HTR-8/SVneo (cell line): ENCODE results near the gene ITGA11.
"Not testable (repeated sequence)": the region's sequence is repeated elsewhere in the genome, so short reads cannot be mapped to it uniquely, and the experiment has no call there.

ENCODE experiments used
- DNase-seq: peaks from one replicate; pipeline ENCODE4 v3.0.0; 2011; ENCODE audit warnings: low spot score, mixed read lengths; ENCODE audit not compliant: insufficient read length
- FAIRE-seq: peaks from 2 replicates; lab custom pipeline; 2011; peaks lifted over from hg19 to GRCh38; lab: Jason Lieb, UNC

The ITGA11 gene

DNA sequence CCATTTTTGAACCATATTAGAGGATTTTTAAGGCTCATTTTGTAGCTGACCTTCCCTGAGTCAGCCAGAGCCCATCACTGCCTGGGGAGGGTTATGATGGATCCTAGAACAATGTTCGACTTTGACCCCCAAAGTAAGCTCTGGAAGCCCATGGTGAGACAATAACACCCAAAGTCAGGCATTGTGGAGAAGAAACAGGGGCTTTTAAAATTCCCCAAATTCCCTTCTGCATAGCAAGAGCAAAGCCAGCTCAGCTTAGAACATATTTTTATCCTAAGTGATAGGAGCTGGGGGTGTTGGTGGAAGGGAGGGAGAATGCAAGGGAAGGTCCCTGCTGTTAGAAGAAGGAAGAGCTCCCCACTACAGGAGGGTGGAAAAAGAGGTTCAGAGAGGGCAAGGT lies 4.0 kb downstream of the ITGA11 start:
- no peak for FAIRE-seq
- no peak for DNase-seq

DNA sequence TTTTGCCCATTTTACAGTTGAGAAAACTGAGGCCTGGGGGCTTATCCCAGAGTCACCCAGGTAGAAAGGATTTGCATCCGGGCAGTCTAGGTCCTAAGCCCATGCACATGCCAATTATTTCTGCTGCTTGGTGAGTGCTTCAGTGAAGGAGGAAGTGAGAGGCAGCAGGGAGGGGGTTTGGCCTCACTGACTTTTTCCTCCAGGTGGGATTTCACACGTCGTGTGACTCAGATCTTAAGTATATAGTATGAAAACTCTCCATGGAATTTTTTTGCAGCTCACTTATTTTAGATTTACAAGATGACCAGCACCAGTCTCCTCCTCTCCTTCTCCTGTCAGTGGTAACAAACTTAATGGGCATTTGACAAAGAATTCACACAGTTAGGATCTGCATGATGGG lies 4.6 kb downstream of the ITGA11 start:
- DNase-seq (no peak), FAIRE-seq (no peak)

DNA sequence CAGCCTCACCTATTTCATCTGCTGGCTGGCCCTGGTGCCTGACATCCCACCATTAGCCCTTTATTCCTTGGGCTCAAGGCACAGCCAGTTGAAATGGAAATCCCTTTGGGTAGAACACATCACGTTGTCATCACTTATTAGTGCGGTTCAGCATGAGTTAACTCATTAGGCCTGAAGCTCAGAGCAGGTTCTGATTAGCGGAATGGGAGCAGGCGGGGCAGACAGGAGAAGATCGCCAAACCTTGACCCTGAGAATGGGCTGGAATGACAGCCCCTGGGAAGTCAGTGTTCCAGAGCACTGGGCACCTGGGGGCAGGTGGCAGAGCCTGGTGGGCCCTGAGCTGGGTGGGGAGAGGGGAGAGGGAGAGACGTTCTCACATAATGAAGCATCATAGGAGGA lies 5.8 kb downstream of the ITGA11 start:
- FAIRE-seq (no peak), DNase-seq (no peak)

DNA sequence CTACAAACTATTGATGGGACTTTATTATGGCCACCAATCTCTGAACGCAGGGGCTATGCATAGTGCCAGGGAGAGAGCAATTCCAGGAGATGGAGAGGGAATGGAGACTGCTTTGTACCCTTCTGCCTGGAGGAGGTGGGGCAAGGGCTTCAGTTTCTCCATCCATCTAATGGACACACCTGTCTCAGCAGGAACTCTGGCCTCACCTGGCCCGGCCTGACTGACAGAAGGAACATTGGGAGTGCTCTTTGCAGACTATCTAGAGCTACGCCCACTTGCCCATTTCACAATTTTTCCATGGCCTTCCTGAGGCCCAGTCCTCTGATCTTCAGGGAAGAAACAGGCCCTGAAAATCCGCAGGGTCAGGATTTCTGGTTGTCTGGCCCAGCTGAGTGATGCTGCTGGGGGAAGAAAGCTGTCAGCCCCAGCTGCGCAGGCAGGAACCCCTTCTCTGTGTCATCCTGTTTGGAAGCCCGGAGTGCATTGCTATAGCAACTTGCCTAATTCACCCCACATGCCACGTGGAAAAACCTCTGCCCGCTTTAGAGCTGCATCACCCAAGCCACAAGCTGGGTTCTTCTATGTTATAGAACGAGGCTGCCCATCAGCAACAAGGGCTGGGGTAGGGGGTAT lies 6.4 kb downstream of the ITGA11 start:
- DNase-seq = no peak
- no peak for FAIRE-seq

DNA sequence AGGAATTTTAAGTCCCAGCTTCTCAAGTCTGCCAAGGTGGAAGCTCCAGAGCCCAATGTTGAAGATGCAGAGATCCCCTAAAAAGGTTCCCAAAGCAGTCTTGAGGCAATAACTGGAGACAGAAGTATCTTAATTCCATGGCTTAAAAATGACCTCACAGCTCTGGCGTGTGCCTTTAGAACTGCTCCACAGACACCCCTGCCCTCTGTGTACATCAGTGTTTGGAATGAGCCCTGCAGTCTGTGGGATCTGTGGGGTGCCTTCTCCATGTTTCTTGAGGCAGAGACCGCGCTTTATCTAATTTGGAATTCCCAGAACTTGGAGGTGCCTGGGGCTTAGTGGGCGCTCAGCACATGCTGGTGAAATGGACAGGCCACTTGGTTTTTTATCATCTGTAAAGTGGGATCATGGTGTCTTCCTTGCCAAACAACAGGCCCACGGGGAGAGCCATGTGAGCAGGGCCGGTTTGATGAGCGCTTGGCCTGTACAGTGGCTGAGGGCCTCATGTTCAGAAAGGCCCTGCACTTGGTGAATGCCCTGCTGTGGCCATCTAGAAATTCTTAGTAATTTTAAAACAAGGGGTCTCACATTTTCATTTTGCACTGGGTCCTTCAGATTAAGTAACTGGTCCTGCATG lies 7.1 kb downstream of the ITGA11 start:
- no peak for FAIRE-seq

DNA sequence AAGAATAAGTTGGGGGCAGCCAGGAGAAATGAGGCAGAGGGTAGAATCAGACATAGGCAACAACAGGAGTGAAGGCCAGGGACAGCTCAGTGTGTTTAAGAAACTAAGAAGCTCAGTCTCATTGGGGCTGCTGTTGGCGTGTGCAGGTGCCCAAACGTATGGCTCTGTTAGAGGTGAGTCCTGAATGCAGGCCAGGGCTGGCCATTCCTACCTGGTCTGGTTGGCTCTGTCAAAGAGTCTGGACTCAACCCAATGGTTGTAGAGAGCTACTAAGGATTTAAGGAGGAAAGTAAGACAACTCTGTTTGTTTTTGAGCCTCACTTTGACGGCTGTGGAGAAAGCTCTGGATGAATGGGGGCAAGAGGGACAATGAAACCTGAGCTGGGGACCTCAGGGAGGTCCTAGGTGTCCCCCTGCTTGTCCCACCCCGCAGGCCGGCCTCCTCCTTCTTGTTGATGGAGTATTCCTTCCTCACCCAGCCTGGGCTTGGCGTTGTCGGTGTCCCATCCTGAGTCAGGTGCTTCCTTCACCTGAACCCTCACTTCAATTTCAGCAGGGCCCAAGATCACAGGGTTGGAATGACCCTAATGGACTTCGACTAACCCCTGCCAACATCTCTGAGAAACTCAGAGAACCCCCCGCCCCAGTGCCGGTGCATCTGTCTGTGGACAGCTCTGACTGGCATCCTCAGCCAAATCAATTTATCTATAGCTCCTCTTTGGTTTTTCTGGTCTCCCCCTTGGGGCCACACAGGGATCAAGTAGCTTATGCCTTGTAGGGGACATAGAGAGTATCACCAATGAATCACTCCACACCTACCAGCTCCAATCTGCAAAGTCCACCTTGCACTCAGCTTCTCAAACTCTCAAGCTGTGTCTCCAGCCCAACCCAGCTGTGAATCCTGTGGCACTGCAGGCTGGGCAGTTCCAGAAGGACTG lies 8.3 kb downstream of the ITGA11 start:
- FAIRE-seq (peak; percentile 36), DNase-seq (no peak)

More for the DNA sequence above, 7.1 kb downstream of the ITGA11 start:
- no peak for DNase-seq

DNA sequence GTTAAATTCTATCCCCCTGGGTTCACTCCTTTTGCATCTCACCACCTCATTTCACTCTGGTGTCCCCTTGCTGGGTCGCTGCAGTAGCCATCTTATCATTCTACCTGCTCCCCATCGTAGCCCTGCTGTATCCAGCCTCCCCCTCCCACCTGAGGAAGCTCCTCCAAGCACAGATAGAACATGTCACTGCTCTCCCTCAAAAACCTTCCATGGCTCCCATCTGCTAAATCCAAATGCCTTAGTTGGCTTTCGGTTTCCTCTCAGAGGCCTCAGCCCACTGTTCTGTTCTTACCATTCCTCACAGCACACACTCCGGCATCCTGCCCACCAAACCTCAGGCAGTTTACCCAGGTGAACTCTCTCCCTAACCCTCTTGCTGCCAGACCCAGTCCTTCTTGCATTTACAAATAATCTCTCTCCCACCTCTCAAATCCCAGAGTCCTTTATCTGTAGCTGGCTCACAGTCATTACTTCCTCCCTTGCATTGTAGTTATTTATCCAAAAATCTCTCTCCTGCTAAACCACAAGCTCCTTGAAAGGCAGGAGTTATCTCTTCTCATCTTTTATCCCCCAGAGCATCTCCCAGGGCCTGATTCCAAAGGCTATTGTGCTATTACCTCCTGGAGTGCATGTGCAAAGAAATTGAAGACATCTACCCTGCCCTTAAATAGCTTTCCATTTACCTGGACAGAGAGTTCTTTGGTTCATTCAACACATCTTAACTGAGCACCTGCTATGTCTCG lies 9.4 kb downstream of the ITGA11 start:
- not testable (repeated sequence) for FAIRE-seq, DNase-seq

DNA sequence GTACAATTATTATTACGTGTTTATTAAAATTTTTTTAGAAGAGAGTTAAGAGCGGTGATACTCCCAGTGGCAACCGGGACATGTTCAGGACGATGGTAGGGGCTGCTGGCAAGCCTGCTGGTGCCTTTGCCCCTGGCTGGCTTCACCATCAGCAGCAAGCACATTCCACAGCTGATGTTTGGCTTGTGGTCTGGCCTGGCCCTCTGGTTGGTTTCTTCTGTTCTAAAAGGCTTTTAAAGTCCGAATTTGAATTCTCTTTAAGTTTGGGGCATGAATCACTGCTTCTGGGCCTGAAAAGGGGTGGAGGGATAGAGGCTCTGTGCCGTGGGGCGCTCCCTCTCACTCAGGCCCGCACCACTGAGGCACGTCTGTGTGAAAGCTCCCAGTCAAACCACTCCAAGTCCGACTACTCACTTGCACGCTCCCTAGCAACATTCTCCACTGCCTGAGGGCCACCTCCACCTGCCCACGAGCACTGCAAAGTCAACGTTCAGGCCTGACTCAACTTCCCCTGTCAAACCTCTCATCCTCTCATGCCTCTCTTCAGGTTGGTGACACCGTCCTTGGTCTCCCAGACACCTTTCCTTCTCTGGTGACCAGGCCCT lies 10.1 kb downstream of the ITGA11 start:
- peak; percentile 51 for FAIRE-seq

DNA sequence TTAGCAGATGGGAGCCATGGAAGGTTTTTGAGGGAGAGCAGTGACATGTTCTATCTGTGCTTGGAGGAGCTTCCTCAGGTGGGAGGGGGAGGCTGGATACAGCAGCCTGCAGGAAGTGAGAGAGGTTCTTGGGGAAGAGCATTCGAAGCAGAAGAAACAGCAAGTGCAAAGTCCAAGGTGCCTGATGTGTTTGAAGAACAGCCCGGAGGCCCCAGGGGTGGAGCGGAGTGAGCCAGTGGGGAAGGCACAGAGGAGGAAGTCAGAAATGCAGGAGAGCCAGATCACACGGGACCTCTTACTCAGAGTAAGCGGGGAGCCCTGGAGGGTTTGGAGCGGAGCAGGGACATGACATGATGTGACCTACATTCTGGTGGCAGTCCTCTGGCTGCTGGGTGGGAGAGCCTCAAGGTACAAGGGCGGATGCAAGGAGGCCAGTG lies 10.8 kb downstream of the ITGA11 start:
- DNase-seq (no peak), FAIRE-seq (peak; percentile 67)

More for the DNA sequence above, 10.1 kb downstream of the ITGA11 start:
- no peak for DNase-seq

DNA sequence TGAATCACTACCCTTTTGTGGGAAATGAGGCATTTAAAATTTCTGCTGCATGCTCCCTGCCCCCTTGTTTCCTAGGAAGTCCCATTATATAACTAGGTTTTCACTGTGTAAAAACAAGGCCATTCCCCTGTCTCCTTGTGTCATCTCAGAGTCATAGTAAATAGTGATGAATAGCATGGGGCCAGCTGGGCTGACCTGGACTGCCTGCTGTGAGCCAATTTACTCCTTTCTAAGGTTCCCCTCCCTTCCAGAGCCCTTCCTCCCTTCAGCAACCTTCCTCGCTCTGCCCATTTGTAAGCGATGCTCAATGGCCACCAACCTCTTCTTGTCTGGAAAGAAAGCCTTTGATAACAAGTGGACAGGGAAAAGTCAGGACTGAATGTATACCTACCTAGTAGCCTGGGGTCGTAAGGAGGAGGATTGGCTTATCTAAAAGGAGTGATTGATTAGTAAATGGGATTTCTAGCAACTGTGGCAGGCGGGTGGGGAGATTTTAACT lies 11.7 kb downstream of the ITGA11 start:
- FAIRE-seq = peak; percentile 92
- no peak for DNase-seq

DNA sequence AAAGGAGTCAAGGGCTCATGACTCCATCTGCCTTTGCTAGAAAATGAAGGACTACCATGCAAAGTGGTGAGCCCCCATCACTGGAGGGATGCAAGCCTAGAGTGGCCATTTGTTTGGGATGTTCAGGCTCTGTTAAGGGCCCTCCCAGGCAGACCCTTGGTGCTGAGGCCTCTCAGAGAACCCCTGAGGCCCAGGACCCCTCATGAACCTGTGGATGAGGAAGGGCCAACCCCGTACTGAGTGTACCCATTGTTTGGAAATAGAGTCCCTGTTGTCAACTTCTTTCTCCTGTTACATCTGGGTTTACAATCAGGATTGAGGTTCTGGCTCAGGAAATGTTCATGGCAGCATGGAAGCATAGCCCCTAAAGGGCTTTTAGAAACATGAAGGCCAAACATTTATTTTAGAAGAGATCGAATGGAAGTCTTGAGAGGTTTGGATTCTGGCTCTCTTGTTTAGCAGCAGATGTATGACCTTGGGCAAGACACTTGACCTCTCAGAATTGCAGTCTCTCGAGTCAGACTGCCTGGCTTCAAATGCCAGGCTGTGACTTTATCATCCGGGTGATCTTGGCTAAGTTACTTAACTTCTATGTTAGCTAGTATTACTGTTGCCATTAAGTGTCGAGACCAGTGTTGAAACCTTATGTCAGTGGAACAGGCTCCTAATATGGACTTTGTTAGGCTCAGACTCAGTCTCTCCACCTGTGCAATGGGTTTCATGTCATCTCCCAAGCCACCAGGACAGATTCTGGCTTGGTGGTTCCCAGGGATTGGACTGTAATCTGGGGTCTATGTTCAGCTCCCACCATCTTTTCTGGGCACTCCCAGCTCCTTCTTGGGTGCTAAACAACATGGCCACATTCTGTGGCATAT lies 12.4 kb downstream of the ITGA11 start:
- DNase-seq = no peak
- FAIRE-seq = peak; percentile 28

DNA sequence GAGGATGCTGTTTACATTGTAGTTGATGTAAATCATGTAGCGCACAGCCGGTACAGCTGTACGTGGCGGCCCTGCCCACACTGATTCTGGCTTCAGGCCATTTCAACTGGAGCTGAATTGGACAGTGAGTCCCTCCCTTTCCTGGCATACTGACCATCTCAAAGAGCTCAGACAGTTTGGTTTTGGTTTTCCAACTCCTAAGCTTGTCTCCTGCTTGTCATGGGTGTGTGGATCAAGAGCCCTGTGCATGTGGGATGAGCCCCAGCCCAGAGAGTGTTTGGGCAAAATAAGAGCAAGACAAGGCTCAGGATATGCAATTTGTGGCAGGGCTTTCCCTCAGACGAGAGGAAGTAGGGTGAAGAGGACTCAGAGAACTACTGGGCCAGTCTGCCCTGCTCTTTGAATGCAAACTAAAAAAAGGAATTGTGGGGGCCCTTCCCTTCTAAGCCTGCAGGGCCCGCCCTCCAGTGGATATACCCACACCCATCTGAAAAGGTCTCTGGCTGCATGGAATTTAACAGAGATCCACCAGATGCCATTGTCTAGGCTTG lies 13.3 kb downstream of the ITGA11 start:
- no peak for DNase-seq
- FAIRE-seq = peak; percentile 72

DNA sequence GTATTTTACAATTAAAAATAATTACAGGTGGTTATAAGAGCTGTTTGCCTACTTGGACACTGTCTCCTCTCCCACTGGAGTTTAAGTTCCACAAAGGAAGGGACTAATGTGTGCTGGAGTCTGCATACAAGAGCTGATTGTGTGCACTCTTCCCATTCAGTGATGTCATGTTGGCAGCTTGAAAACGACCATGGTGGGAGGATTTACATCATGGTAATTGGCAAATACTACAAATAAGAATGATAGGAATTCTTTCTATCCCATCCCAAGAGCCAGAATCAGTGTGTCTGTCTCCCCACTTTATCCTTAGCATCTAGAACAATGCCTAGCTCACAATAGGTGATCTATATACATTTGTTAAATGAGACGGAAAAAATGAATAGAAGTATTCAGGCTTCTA lies 14.1 kb downstream of the ITGA11 start:
- FAIRE-seq = no peak
- no peak for DNase-seq

DNA sequence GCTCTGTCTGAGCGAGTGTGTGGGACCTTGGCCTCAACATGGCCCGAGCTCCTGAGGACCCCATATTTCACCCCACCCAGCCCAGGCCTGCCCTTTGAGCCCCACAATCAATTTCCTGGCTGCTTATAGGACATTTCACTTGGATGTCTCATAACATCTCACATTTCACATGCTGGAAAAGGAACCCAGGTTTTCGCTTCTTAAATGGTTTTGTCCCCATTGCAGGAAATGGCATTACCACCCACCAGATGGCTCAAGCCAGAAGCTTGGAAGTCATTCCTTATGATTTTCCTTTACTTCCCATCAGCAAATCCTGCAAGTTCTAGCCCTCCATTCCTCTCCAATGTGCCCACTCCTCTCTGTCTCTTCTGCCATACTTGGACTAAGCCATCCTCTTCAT lies 14.9 kb downstream of the ITGA11 start:
- FAIRE-seq (no peak), DNase-seq (no peak)

DNA sequence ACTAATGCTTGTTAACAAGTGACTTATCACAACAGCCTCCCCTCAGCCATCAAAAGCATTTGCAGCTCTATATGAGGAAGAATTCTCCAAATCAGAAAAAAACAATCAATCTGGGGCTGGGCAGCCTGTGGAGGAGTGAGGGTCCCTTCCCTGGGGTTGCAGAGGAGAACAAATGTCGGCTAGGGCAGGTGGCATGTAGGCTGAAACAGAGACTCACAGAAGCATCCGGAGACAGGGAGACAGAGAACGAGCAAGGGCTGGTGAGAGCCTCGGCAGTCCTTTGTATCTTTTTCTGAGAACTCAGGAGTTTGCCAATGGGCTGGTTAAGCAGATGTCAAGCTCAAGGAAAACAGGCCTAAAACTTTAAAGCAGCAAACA lies 15.8 kb downstream of the ITGA11 start:
- no peak for DNase-seq
- FAIRE-seq = no peak

DNA sequence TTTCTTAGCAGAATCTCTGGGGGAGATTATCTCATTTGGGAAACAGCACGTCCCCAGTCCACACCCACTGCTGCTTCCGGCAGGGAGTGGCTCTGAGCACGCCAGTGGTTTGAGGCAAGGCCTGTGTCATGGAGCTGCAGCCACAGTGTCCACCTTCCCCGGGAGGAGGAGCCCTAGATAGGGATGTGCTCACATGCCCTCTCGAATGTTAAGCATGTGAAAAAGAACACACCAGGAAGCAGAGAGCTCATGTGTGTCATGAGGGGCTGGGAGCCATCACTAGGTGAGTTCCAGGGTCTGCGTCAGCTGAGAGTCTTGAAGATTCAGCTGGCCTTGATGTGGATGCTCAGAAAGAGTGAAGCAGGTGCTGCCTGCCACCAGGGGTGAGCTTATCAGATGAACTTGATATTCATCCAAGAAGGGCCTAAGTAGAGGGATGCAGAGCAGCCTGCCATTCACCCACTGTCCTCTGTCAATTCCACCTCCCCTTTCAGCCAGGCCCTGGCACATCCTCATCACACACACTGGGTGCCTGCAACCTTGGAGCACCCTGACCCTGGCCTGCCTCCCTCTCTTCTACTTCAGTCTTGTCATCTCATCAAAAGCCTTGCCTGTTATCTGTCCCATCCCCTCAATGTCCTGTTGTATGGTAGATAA lies 16.3 kb downstream of the ITGA11 start:
- DNase-seq (no peak), FAIRE-seq (no peak)

DNA sequence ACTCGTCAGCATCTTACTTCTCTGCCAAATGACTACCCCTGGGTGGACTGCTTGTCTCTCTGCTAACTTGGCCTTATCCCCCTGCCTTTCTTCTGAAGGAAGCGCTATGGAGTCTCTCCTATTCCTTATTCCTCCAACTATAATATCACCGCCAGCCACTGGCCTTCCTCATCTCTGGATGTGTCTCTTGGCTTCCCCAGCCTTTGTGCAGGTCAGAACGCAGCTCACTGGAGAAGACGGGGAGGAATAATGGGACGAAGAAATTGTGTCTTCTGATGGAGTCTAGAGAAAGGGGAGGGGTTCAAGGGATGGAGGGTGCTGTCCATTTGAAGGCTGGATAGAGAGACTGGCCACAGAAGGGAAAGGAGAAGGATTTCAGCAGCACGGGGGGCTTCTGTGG lies 16.9 kb downstream of the ITGA11 start:
- DNase-seq = no peak

DNA sequence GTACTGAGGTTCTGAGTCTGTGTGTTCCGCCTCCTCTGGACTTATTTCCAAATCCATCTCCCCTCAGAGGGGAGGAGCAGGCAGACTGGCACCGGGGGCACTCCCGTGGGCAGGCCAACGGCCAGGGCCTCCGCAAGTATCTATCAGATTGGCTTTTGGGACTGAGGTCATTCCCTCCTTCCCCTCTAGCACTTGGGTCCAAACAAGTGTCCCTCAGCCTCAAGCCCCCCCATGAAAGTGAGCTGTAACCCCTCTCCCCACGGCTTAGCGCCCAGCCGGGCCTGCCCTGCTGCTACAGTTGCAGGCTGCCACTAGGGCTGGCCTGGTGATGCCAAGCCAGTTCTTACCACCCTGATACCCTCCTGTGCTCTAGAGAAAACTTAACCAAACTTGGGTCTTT lies 17.4 kb downstream of the ITGA11 start:
- DNase-seq (no peak), FAIRE-seq (no peak)

More for the DNA sequence above, 16.9 kb downstream of the ITGA11 start:
- no peak for FAIRE-seq
